ENCODE data around the gene PREB. TPM values are rescaled to one million over a fixed set of nuclear protein-coding genes. Genes with fewer than 3 reads are reported as not detected.

The PREB gene
- total and polyA plus RNA-seq, 2 of the 13 experiments (the other 11 are each of a cell fraction or from before 2014, with no cell fraction given): 112 to 192 TPM

GRCh38 chr2:27179344-27180000 is 45.0 kb upstream of the PREB start:
- Histone ChIP-seq H3K4me1 (ENCODE audit: insufficient read depth, low read length) (peaks cover 100% of the 10 kb centered on the region), H3K9ac (ENCODE audit: insufficient read depth, low read depth, low read length) (peak overlapping the region; percentile 71), H4K20me1 (ENCODE audit: insufficient read depth, low read length) (no peaks in the 10 kb centered on the region), H3K36me3 (replicated peaks in 1 of 2; ENCODE audit: control insufficient read depth in 1 of 2, insufficient read depth in 2 of 2, low read length in 2 of 2) (no peaks in the 10 kb centered on the region; a peak in 1 of 5 replicates), H3K79me2 (ENCODE audit: insufficient read depth, low read length) (no peaks in the 10 kb centered on the region), H3K4me2 (ENCODE audit: low read depth, low read length) (peak overlapping the region; percentile 45), H2AFZ (ENCODE audit: low read length) (no peak overlapping the region), H3K4me3 (replicated peaks in 1 of 3; ENCODE audit: insufficient read depth in 1 of 3, low read depth in 2 of 3, low read length in 3 of 3) (no peak overlapping the region; a peak in 1 of 6 replicates), H3K27ac (ENCODE audit: extremely low read length, insufficient read depth, low read length) (peak overlapping the region; percentile 94), H3K9me3 (ENCODE audit: low read length) (no peaks in the 10 kb centered on the region), H3K27me3 (ENCODE audit: control insufficient read depth in 1 of 2, insufficient read depth in 2 of 2, low read length in 2 of 2) (no peaks in the 10 kb centered on the region)
- in situ Hi-C loops (cut with HindIII; ENCODE audit: extremely low pct_ligation_motif_present, low pct_unique_long_range_greater_than_20kb): no loop called here
- DNase-seq (ENCODE audit: low spot score) (peak; percentile 46), FAIRE-seq (peak; percentile 37), ATAC-seq (no peak)
- BruUV-seq (replicated peaks): no TSS peak
- intact Hi-C loops (cut with micrococcal nuclease; ENCODE audit: unreplicated experiment): no loop called here
- ChIA-PET CTCF (ENCODE audit: low intra/inter-chr PET ratio, low total read pairs) (no interaction called here), POLR2A (interaction anchor here (1.2 kb wide), 1 partner anchor 32 kb away, joined by 5 read pairs; the partner anchor contains the start of genes ATRAID and SLC5A6)
- WGBS (ENCODE audit: low lambda C conversion rate): 11% methylated on average over 3 of the region's 3 CpGs
- no peak for TF ChIP-seq RARG (CRISPR knock-in tag; IDR thresholded peaks at IDR 0.05; ENCODE audit: low read depth)
- peak; percentile 32; the same call in 1 of the 2 replicates for TF ChIP-seq CREM (IDR thresholded peaks at IDR 0.05)
- no peak for TF ChIP-seq CREM (CRISPR knock-in tag; IDR thresholded peaks at IDR 0.05)
- 0 out of 2 replicates have a peak, but pooled peaks have one; percentile 49 for TF ChIP-seq STAT6 (CRISPR knock-in tag; IDR thresholded peaks at IDR 0.05; ENCODE audit: borderline replicate concordance)
- peak; percentile 44 for TF ChIP-seq ASH2L (IDR thresholded peaks at IDR 0.05; ENCODE audit: insufficient read length, low read depth, low read length)
- peak; percentile 62 to 75; a peak in 3 of 4 replicates for TF ChIP-seq NR2F1 (CRISPR knock-in tag; IDR thresholded peaks at IDR 0.05)
- 0 out of 2 replicates have a peak, but pooled peaks have one; percentile 49 for TF ChIP-seq ZNF646 (CRISPR knock-in tag; IDR thresholded peaks at IDR 0.05)
- peak; percentile 67; the same call in 1 of the 2 replicates for TF ChIP-seq RXRA (CRISPR knock-in tag; IDR thresholded peaks at IDR 0.05)
- no peak; the same call in 1 of the 2 replicates for TF ChIP-seq THAP11 (CRISPR knock-in tag; IDR thresholded peaks at IDR 0.05)
- TF ChIP-seq TBX3 (IDR thresholded peaks at IDR 0.05; ENCODE audit: borderline replicate concordance): no peak

All from HepG2 (cell line).